HPDE6-E6E7 (cell line): ENCODE results near the gene FBN1.

ENCODE experiments used
- DNase-seq: peaks from one replicate; pipeline ENCODE4 v3.0.0; 2011; ENCODE audit warnings: missing footprints; ENCODE audit errors: extremely low spot score

Gene FBN1

DNA sequence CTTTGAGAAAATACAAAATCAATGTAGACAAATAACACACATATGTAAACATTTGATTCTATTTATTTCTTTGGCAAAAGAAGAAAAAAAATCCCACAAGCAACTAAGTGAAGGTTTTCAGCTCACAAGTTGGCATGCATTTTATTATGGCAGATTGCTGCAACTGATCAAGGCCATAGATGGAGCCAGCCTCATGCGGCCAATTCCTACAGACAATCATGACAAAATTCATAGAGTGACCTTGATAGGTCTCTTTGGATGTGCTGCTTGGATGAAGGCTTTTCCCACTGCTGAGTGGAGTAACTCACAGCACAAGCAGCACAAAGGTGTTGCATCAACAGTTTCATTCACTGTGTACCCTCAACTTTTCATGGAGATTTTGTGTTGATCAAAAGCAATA is 22.1 kb downstream of the FBN1 start:
- no peak for DNase-seq

DNA sequence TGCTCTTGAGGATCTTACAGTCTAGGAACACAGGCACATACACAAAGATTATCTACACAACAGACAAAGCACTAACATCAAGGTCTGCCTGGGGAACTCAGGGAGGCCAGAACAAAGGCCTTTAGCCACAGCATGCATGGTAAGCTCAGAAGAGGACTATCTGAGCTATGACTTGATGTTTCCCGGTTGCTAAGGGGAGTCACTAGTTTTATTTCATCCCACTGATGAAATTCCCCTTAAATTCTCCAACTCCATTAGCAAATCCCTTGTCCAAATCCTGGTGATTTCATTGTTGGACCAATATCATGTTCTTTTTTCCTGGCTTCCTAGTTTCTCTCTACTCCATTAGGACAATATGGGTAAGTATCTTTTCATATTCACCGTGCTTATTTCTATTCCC is 23.3 kb downstream of the FBN1 start:
- no peak for DNase-seq

- no peak for DNase-seq
Measured at GRCh38 chr15:48619446-48619845, 26.1 kb downstream of the FBN1 start.

DNA sequence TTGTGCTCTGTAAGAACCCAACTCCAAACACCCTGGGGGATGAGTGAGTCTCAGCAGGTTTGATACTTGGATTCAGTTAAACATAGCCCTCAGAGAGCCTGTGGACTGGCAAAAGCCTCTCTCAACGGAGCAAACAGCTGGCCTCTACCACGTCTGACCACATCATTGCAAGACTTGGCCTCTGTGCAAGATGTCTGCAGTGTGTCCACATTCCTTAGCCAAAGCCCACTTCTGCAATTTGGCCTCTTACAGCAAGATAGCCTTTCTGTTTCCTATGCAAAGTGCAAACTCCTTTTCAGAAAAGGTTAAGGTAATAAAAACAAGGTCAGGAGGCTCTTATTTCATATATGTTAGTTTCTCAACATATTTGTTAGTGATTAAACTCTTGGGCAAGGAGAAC is 27.9 kb downstream of the FBN1 start:
- no peak for DNase-seq

GRCh38 chr15:48616216-48616615 is 29.3 kb downstream of the FBN1 start:
- DNase-seq: no peak

DNA sequence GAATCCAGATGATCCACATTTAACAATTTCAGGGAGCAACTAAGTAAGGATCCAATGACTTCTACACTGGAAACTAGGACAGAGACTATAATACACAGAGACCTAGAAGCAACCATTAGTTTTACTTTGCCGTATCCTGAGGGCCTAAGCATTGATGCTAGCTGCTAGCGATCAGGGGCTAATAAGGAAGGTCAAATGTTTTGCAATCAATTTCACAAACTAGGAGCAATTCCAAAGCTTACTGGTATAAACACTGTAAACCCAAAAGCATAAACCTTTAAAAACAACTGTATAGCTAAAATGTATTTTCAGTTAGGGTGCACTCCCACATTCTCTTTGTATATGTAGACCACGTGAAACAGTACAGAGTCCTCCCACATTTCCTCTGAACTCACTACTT is 31.5 kb downstream of the FBN1 start:
- DNase-seq: no peak

DNA sequence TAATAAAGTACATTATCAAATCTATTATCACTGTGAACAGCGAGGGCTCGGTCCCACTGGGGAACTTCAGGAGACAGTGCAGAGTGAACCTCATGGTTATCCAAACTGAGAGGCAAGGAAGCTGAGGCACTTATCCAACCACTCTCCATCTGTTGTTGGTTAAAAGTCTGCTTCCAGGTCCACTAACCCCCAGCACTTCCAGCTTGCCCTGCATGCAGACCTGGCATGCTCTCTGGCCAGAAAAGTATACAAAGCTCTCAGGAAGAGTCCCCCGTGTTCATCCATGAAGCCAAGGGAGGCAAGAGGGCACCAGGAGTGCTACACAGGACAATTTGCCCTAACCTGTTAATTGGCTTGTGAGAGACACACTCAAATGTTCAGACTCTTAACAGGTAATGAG is 36.0 kb downstream of the FBN1 start:
- no peak for DNase-seq

DNA sequence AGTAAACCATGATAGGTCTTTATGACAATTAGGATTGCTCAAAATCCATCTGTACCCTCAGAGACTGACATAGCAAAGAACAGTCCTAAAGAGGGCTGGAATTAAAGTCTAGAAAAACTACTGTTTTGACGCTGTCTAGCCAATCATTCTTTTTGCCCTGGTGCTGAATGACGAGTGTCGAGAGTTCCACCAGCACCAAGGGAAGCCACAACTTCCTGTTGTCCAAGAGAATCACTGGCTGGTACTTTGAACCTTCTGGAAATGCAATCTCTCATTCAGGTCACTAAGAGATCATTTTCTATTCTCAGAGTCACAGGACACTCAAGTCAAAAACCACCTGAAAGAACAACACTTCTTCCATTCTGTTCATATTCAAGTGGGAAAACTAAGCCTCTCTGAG is 37.7 kb downstream of the FBN1 start:
- no peak for DNase-seq

- no peak for DNase-seq
Measured at GRCh38 chr15:48604567-48604966, 40.9 kb downstream of the FBN1 start.

DNA sequence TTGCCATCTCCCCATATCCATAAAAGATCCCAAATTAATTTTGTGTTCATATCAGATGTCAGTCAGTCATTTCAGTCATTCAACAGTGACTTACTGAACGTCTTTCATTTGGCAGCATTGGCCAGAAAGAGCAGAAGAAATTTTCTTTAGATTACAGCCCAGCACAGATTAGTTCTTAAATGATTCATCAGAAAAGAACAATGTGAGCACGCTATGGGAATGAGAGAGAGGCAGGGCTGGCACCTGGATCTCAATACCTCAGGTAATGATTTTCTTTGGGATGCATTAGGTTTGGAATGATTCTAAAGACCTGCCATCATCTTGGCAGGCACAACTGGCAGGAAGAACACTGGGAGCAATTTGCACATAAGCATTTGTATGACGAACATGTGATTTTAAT is 41.6 kb downstream of the FBN1 start:
- no peak for DNase-seq

DNA sequence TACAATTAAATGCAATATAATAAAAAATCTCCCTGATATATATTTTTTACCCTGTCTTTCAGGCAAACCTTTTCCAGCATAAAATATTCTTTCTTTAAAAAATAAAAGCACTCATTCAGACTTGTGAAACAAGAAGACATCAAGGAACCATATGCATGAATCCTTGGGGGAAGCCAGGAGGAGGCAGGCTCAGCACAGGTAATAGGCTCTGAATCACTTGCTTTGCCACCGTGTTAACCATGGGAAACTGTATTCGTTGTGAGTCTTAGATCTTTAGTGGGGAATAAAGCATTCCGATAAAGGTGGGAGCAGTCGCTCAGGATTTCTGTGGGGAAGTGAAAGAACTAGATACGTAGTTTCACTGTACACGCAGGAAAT is 42.4 kb downstream of the FBN1 start:
- DNase-seq: no peak

GRCh38 chr15:48602358-48603122 is 43.0 kb downstream of the FBN1 start:
- DNase-seq: no peak

DNA sequence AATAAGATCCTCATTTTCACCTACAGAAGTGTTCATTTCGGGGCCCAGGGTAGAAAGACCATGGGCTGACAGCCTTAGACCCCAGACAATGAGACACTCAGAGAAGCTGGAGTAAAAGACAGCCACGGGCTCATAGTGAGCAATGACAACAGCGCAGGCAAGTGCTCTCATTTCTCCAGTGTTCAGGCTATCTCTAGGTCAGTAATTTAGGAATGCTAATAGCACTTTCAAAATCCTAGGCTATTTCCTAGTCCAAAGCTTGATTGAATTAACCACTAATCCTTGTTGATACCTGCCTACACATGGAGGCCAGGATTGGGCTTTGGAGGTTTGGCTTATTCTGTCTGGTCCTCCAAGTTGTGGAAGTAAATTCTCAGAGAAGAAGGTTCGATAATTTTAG is 44.4 kb downstream of the FBN1 start:
- no peak for DNase-seq

GRCh38 chr15:48596841-48597240 is 48.7 kb downstream of the FBN1 start:
- DNase-seq: no peak

DNA sequence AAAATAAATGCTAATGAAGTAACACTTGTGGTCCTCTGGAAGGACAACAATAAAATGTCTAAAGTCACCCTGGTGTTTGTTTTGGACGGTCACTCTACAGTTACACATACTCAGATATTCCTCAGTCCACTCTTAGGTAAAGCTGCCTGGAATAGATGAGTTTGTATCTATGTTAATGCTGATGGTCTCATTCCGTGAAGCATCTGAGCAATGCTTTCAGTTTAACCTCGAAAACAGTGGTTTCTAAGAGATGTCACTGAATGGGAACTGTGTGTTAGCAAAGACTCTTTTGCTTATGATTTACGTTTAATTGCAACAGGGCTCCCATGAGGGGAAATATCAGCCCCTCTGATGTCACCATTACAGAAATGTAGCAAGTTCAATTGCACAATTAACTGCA is 49.1 kb downstream of the FBN1 start:
- DNase-seq: no peak

DNA sequence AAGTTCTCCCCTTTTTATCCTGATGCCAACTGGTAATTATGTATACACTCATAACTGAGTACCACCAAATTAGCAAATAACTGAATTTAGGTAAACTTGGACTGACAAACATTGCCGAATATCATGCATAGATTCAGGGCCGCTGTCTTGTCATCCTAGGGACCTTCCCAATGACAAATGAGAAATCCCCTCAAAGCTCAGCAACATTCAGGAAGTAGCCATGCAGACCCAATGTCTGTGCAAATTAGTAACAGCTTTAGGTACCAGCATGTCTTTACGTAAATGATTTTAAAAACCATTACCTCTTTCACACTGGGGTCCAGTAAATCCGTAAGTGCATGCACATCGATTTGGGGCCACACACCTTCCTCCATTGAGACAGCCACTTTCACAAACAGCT is 49.5 kb downstream of the FBN1 start:
- DNase-seq: no peak

GRCh38 chr15:48592933-48593332 is 52.6 kb downstream of the FBN1 start:
- no peak for DNase-seq

DNA sequence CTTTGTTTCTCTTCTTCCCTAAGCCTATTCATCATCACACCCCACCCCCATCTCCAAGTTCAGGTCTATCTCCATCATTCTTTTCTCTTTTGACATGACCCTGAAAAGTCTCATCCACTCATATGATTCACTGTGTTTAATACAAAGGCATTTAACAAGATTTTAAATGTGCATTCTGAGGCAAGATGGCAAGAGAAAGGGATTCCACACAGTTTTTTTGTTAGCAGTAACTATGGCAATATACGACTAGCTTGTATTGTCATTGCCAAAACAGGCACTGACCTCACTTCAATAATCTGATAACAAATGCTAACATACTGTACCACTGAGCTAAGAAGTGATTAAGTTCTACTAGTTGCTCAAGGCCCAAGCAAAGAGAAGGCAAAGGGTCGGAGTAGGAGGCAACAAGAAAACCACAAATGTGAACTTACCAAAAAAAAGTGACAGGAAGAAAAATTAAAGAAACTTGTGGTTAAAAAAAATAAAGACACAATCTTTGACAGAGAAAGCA is 53.2 kb downstream of the FBN1 start:
- no peak for DNase-seq

DNA sequence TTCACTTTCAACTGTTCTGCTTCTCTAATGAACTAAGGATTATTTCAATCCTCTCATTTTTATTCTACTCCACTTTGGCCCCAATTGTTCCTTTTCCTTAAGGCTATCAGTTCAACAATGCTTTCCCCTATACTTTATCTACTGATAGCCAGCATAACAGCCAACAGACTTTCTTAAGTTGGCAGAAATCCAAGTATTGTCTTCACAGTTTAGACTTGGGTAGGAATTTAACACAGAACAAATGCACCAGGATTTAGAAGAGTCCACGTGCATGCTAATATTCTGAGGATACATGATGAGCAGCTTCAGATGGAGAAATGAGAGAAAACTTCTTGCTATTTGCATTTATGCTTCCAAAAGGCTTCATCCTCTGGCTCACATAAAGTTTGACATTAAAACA is 54.8 kb downstream of the FBN1 start:
- DNase-seq: no peak

DNA sequence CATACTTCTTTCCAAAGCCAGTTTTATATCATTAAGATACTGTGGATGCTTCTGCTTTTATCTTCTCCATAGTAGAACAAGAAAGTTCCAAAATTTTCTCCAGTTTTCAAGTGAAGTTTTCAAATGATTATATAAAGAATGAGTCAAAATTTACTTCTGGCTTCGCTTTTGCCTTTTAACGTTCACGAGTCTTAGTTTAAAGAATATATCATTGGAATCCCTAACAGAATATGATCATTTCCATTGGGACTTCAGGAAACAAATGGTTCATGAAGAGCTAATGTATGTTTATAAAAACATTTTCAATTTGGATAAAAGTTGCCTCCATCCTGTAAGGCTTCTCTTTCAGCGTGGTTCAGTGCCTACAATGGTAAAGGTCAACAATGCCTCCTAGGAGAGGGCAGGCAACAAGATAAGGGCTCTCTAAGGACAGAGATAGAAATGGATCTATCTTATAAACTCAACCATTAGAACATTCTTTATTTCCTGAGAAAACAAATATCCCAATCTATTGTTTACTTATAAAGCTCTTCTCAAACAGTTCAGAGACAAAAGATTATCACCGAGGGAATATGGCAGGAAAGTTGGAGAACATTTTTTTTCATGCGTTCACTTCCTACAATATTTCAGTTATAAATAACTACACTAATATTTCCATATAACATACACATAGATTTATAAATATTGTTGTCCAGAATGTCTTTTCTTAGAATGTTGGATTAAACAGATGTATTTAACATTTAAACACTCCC is 60.5 kb downstream of the FBN1 start:
- DNase-seq: no peak

- DNase-seq: no peak
Measured at GRCh38 chr15:48584090-48584811, 61.3 kb downstream of the FBN1 start.

GRCh38 chr15:48582452-48583247 is 62.9 kb downstream of the FBN1 start:
- no peak for DNase-seq
